ENCODE results near the gene CUTA.
"Not testable (repeated sequence)": the region's sequence is repeated elsewhere in the genome, so short reads cannot be mapped to it uniquely, and the experiment has no call there.

Gene CUTA

GRCh38 chr6:33373960-33374910 lies 43.7 kb downstream of the CUTA start:
- no peak for DNase-seq (ENCODE audit: low read depth in 1 of 2, low spot score in 1 of 2)

- DNase-seq (ENCODE audit: low read depth in 1 of 2, low spot score in 1 of 2) = no peak
Observed at GRCh38 chr6:33372526-33373123, 45.3 kb downstream of the CUTA start.

- DNase-seq (ENCODE audit: low read depth in 1 of 2, low spot score in 1 of 2) = not testable (repeated sequence)
Observed at GRCh38 chr6:33371901-33372300, 46.0 kb downstream of the CUTA start.

- not testable (repeated sequence) for DNase-seq (ENCODE audit: low read depth in 1 of 2, low spot score in 1 of 2)
Observed at GRCh38 chr6:33367715-33368025, 50.2 kb downstream of the CUTA start.

- DNase-seq (ENCODE audit: low read depth in 1 of 2, low spot score in 1 of 2) = no peak
Observed at GRCh38 chr6:33367009-33367714, 50.7 kb downstream of the CUTA start.

All from stimulated activated CD4-positive, alpha-beta T cell treated with anti-CD3 and anti-CD28 coated beads, Interleukin-15, amount 100 ng/mL, for 1 hour (primary cell).